ENCODE measurements around the gene MACROD2.

MACROD2 gene

DNA sequence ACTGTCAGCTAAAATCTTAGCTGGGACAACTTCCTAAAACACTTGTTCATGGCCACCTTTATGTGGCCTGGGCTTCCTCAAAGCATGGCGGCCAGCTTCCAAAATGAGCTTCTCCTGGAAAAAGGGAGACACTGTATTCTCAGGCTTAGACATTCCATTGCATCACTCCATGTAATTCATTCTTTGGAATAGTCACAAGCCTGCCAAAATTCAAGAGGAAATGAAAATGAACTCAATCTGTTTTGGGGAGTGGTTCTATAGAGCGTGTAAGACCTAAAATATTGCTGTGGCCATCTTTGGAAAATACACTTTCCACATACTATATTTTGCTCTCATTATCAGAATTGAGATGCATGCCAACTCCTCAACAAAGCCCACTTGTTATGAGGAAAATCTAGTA lies 1890.9 kb downstream of the MACROD2 start:
- ChIA-PET POLR2A (no interaction called here), CTCF (interaction anchor here (0.7 to 1.4 kb wide), 3 partner anchors 16 to 28 kb away, joined by 3 to 4 read pairs (median 3); no protein-coding TSS in a partner anchor)
- TF ChIP-seq, protein P1, sequence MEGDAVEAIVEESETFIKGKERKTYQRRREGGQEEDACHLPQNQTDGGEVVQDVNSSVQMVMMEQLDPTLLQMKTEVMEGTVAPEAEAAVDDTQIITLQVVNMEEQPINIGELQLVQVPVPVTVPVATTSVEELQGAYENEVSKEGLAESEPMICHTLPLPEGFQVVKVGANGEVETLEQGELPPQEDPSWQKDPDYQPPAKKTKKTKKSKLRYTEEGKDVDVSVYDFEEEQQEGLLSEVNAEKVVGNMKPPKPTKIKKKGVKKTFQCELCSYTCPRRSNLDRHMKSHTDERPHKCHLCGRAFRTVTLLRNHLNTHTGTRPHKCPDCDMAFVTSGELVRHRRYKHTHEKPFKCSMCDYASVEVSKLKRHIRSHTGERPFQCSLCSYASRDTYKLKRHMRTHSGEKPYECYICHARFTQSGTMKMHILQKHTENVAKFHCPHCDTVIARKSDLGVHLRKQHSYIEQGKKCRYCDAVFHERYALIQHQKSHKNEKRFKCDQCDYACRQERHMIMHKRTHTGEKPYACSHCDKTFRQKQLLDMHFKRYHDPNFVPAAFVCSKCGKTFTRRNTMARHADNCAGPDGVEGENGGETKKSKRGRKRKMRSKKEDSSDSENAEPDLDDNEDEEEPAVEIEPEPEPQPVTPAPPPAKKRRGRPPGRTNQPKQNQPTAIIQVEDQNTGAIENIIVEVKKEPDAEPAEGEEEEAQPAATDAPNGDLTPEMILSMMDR (IDR thresholded peaks at IDR 0.05; ENCODE audit: control extremely low read depth, extremely low read depth, low read depth, missing control alignments) = no peak
- DNase-seq (ENCODE audit: extremely low spot score) = no peak

DNA sequence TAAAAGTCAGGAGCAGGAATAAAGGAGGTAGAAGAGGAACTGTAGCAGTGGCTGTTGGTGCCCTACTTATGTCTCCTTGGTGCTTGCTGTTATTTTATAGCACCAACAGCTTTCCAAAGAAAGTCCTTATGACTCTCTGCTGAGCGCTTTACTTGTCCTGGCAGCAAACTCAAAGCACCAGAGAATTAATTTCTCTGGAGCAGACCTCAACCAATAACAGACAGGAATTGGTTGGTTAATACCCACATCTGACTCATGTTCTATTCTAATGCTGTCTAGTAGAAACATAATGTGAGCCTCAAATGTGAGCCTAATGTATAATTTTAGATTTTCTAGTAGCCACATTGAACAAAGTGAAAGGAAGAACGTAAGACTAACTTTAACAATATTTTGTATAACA lies 1892.1 kb downstream of the MACROD2 start:
- ChIA-PET POLR2A (no interaction called here), CTCF (interaction anchor here (1.1 kb wide), 1 partner anchor 13 kb away, joined by 3 read pairs; no protein-coding TSS in a partner anchor)
- DNase-seq (ENCODE audit: extremely low spot score) = no peak
- TF ChIP-seq, protein P1 (IDR thresholded peaks at IDR 0.05; ENCODE audit: control extremely low read depth, extremely low read depth, low read depth, missing control alignments) = no peak

DNA sequence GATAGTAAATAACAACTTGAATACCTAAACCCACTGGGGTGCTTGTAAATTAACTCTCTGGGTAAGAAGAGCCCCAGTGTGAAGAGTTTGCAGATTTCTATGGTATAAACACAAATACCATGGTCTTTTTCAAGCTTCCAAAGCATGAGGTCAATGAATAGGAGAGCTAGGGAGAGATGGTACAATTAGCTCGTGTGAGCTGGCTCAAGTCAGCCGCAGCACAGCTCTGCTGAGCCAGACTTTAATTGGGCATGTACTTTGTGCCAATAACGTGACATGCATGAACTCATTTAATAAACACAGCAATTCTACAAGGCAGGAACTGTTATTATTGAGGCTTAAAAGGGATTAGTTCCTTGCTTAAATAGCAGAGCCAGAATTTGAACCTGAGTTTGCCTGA lies 1893.7 kb downstream of the MACROD2 start:
- CTCF ChIA-PET = no interaction called here
- POLR2A ChIA-PET = no interaction called here
- DNase-seq (ENCODE audit: extremely low spot score) = no peak
- TF ChIP-seq, protein P1 (IDR thresholded peaks at IDR 0.05; ENCODE audit: control extremely low read depth, extremely low read depth, low read depth, missing control alignments) = no peak

DNA sequence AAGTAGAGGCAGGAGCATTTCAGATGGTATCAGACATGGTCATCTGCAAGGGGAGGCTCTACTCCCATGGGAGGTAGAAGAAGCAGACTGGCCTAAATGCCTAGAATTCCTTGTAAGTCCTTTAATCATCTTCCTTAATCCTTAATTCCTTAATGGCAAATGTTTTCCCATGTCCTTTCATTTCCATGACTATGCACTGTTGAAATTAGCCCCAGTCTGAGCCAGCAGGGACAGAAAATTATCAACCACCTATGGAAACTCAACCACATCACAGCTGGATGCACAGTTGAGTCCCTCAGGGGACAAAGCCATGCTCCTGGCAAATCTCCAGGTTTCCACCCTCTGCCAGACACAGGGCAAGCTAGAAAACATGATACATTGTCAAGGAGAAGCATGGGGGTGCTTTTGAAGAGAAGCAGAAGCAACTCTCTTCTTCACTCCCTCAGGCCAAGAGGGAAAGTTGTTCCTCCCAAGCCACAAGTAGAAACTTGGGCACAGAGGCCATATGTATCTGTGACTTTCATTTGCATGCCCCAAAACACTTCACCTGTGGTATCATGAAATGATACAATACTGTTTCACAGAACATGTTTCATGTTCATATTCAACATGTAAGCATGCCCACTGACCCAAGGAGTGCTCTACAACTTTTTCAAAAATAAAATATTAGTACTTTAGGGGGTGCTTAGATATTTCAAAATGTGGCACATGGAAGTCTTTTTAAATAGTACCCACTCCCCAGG lies 1894.4 kb downstream of the MACROD2 start:
- TF ChIP-seq, protein P1 (IDR thresholded peaks at IDR 0.05; ENCODE audit: control extremely low read depth, extremely low read depth, low read depth, missing control alignments) = no peak
- DNase-seq (ENCODE audit: extremely low spot score) = no peak
- ChIA-PET POLR2A (no interaction called here), CTCF (interaction anchor here (1.8 kb wide), 1 partner anchor 12 kb away, joined by 3 read pairs; no protein-coding TSS in a partner anchor)

DNA sequence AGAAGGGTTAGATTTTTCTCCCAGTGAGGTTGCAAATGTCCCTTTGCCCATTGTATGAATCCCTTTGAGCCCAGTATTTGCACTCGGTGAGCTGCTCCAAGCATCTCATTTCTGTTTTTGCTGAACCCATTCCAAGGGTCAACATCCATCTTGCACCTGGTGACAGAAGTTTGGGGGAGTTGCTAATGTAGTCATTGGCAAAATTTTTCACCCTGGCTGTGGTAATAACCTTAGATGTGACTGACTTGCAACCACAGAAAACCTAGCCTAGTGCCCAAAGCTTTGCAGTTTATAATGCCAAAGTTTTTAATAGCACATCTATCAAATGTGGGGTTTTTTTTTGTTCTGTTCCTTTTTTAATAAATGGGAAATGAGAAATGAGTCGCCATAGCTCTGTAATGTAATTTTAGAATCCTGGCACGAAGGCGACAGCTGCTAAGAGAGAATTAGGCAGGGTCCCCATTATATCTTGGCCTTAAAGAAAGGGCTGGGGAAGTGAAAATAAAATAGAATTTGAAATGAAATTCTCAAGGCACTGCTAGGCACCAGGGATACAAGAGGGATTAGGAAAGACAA lies 1895.2 kb downstream of the MACROD2 start:
- CTCF ChIA-PET = interaction anchor here (1.8 kb wide), 1 partner anchor 11 kb away, joined by 3 read pairs; no protein-coding TSS in a partner anchor

DNA sequence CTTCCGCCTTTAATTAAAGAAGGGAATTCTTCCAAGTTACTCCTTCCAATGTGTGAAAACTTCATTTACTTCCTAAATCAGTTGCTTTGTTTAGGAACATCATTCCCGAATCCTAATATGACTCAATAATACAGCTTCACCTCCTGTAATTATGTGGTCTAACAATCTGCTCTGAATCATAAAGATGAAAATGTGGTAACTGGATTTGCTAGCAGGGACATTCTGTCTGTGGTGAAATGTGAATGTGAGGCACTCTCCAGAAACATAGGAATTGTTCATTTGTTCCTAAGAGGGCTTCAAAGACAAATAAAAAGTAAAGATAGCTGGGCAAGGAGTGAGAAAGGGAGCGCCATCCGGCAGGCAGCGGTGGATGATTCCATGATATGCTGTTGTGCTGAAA lies 1899.8 kb downstream of the MACROD2 start:
- ChIA-PET POLR2A (no interaction called here), CTCF (interaction anchor here (1.2 to 1.3 kb wide), 2 partner anchors 26 to 86 kb away, joined by 3 read pairs; no protein-coding TSS in a partner anchor)
- no peak for DNase-seq (ENCODE audit: extremely low spot score)
- TF ChIP-seq, protein P1 (IDR thresholded peaks at IDR 0.05; ENCODE audit: control extremely low read depth, extremely low read depth, low read depth, missing control alignments) = no peak

More for the DNA sequence above, 1895.2 kb downstream of the MACROD2 start:
- TF ChIP-seq, protein P1 (IDR thresholded peaks at IDR 0.05; ENCODE audit: control extremely low read depth, extremely low read depth, low read depth, missing control alignments) = no peak
- POLR2A ChIA-PET = no interaction called here
- DNase-seq (ENCODE audit: extremely low spot score) = no peak
